GM10248 (cell line): ENCODE results near the gene GMDS.

ENCODE experiments used
- CTCF ChIA-PET: fragments of 300-600 bp; sonication (Branson Sonifier 250); formaldehyde crosslinking; extraction: SDS; loops from one replicate; lab custom pipeline; 2021; ENCODE audit warnings: antibody characterized with exemption; lab: Yijun Ruan, JAX
- POLR2A ChIA-PET: fragments of 350-650 bp; sonication (Branson Sonifier 250); formaldehyde crosslinking; extraction: SDS; loops from one replicate; lab custom pipeline; 2020; ENCODE audit warnings: antibody characterized with exemption; lab: Yijun Ruan, JAX
- DNase-seq: peaks from one replicate; pipeline ENCODE4 v3.0.0; 2012; ENCODE audit errors: extremely low spot score
- CTCF ChIP-seq: IDR thresholded peaks from 2 replicates; pipeline ENCODE4 v1.5.1; 2012; ENCODE audit warnings: mild to moderate bottlenecking, low read depth; ENCODE audit errors: extremely low read depth, missing control alignments, control extremely low read depth

GMDS gene

DNA sequence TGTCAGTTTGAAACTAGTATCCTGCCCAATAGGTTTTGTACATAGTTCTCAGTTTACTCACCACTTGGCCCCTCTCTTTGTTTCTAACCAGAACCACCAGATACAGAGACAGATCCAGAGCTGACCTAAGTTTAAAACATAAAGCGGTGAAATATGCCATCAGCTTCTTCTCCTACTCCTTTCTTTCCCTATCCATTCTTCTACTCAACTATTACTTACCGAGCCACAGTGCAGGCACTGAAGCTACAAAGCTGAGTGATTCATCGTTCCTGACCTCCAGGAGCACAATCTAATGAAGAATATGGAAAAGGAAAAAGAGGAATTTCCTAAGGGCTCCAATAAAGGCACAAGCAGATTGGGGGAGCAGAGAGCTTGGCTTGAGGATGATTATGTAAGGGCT is 349.7 kb downstream of the GMDS start:
- no peak for TF ChIP-seq CTCF
- ChIA-PET POLR2A (no interaction called here), CTCF (interaction anchor here (1.2 kb wide), 1 partner anchor 28 kb away, joined by 3 read pairs; no protein-coding TSS in a partner anchor)
- DNase-seq: no peak

DNA sequence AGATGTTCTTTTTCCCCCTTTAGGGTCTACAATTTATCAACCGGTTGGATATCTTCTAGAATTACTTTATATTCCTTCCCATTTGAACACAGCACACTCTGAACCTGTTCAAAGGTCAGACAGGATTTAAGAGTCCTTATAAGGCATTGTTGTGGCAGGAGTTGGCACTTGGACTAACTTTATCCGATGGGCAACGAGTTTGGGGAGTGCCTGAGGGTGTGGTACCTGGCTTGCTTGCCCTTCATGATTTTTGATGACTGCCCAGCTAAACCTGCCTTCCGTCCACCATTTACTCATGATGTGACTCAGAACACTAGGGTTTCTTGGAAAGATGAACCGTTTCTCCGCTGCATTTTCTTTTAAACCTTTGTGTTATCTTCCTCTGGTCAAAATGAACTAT is 350.5 kb downstream of the GMDS start:
- no peak for TF ChIP-seq CTCF
- ChIA-PET CTCF (interaction anchor here (1.2 to 3.4 kb wide), 4 partner anchors 13 to 33 kb away, joined by 3 to 10 read pairs (median 3); no protein-coding TSS in a partner anchor), POLR2A (no interaction called here)
- no peak for DNase-seq

GRCh38 chr6:1893470-1894130 is 351.8 kb downstream of the GMDS start:
- no peak for TF ChIP-seq CTCF
- ChIA-PET POLR2A (no interaction called here), CTCF (interaction anchor here (1.2 to 3.4 kb wide), 4 partner anchors 12 to 417 kb away, joined by 3 to 10 read pairs (median 3); no protein-coding TSS in a partner anchor)
- DNase-seq: no peak

DNA sequence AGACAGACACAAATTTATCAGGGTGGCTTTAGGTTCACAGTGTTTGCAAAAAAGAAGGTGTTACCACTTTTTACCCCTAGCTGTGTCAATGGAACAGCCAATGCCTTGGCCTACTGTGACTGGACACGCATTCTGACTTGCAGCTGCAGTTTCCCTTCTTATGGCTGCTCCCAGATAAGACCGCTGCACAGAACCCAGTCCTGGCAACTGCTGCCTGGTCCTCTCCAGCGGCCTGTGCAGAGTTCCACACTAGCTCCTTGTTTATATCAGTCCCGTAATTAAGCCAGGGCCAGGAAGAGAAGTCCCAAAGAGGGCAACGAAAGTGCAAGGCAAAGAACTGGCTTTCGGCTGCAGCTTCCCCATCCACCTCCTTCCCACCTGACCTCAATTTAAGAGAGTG is 352.7 kb downstream of the GMDS start:
- no peak for TF ChIP-seq CTCF
- CTCF ChIA-PET: interaction anchor here (1.2 to 3.4 kb wide), 4 partner anchors 11 to 417 kb away, joined by 3 to 10 read pairs (median 3); no protein-coding TSS in a partner anchor
- POLR2A ChIA-PET: no interaction called here
- DNase-seq: no peak

GRCh38 chr6:1890987-1891386 is 354.4 kb downstream of the GMDS start:
- no peak for DNase-seq
- POLR2A ChIA-PET: no interaction called here
- no peak for TF ChIP-seq CTCF
- CTCF ChIA-PET: interaction anchor here (1.4 to 1.5 kb wide), 2 partner anchors 17 to 21 kb away, joined by 3 read pairs; no protein-coding TSS in a partner anchor

DNA sequence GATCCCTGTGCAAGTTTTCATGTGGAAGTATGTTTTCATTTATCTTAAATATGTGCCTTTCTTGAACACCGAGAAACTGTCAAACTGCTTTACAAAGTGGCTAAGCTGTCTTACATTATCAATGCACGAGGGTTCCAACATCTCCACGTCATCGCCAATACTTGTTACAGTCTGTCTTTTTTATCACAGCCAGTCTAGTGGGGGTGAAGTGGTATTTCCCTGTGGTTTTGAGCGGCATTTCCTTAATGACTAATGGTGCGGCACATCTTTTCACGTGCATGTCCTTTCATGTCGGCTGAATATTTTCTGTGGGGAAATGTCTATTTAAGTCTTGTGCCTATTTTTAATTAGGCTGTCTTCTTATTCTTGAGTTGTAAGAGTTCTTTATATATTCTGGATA is 355.3 kb downstream of the GMDS start:
- CTCF ChIA-PET: interaction anchor here (1.4 kb wide), 1 partner anchor 17 kb away, joined by 3 read pairs; no protein-coding TSS in a partner anchor
- TF ChIP-seq CTCF: no peak
- DNase-seq: no peak
- POLR2A ChIA-PET: no interaction called here
